ENCODE results near the gene ZBED3. TPM values are rescaled to one million over a fixed set of nuclear protein-coding genes. Genes with fewer than 3 reads are reported as not detected.
"Not testable (repeated sequence)": the region's sequence is repeated elsewhere in the genome, so short reads cannot be mapped to it uniquely, and the experiment has no call there.

Gene ZBED3, protein sequence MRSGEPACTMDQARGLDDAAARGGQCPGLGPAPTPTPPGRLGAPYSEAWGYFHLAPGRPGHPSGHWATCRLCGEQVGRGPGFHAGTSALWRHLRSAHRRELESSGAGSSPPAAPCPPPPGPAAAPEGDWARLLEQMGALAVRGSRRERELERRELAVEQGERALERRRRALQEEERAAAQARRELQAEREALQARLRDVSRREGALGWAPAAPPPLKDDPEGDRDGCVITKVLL
- 21.6 TPM for total RNA-seq
- long read RNA-seq, partial matches to known transcripts, result 0 of 4 reads
- long read RNA-seq, other reads (novel, unspliced or antisense), result 4 of 4 reads

DNA sequence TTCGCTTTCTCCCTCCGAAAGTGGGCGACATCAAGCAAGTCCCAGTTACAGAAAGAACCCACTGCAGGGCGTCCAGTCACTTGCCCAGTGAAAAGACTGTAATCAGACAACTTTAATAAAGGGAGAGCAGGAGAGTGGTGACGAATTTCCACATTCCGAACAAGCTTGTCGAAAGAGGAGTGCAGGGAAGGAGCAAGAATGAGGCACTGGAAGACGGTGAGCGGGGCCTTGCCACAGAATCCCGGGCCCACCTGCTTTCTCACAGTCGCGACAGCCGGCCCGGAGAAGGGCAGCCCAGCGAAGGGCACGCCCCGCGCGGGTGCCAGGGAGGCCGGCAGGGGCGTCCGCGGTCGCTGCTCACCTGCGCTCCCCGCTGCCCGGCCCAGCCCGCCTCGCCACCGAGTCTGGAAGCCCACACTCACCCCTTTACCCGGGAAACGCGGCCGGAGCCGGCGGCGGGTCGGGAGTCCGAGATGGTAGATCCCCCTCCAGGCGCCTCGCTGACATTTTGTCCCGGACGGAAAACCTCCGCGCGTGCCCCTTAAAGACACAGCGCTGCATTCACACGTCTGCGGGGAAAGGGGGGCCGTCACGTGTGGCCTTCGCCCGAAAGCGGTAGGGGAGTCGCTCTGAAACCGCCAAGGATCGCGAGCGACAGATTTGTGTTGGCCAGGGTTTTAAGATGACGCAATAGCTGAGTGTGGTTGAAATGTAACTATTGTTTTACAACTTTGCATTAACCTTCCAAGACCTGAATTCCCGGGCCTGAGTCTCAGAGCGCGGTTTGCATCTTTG, at the start of gene ZBED3:
ZBED3 (minus strand) TSS at position 597 of the 795 bp plus-strand sequence. CDS start 9,407 bp downstream, outside the sequence.
- no peak for DNase-seq (ENCODE audit: low spot score)

DNA sequence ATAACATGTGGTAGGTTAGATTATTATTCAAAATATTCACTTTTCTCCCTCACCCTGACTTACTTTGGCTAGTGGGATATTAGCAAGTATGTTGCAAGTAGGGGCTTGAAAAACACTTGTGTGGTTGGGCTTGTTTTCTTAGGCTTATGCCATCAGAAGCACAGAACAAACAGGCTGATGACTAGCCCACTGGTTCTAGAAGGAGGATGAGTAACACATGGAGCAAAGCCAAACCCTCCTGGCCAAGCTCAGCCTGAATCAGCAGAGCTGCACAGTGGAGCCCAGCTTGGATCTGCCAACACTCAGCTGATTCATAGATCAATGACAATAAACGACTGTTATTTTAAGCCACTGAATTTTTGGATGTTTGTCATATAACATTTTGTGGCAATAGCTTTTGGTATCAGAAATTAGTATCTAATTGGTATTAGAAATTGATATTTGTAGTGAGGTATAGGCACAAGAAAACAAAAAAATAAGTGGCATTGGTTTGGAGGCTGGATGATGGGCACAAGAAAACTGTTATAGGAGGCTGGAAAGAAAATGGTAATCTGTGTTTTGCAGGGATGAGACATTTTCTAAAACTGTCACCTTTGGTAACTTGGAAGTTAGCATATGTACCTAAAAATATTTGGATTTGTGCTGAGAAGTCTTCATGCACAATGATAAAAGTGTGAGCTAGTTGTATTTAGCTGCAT, 46.1 kb upstream of the ZBED3 start:
- no peak for DNase-seq (ENCODE audit: low spot score)

DNA sequence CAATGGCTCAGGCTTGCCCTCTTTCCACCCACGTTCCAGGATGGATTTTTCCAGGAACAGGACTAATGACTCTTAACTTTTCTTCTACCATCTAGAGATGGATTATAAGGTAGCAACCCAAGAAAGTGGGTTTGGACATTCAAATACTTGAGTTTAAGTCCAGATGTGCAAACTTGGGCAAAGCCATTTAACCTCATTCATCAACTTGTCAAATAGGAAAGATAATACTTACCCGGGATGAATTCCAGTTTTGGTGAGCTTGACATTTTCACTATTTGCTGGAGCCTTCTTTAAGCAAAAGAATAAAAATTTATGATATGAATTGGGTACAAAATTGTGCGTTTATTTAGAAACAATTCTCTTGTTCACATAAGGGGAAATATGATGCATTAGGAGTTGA, 44.3 kb upstream of the ZBED3 start:
- no peak for DNase-seq (ENCODE audit: low spot score)

DNA sequence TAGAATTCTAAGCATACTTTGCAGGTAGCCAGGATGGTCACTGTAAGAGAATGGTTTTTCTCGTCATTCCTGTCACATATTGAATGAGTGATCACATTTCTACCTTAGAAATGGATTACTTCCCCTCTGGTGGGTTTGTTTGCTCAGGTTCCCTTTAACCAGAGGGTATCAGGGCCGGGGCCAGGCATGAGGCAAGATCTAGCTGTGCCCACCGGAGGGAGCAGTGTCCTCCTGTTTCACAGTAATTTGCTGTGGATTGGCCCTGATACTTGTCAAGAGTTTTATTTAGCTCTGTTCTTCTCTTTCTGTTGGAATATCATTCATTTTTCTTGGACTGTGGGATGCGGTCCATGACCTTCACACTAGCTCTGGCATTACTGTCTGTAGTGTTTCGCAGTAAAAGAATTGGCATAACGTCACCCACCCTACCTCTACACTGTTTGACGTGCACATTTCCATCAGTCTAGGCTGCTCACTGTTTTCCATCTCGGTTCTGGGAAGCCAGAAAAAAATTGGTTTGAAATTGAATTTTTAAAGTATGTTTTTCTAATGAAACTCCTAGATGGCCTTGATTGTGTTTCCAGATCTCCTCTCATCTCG, 42.4 kb upstream of the ZBED3 start:
- no peak for DNase-seq (ENCODE audit: low spot score)

DNA sequence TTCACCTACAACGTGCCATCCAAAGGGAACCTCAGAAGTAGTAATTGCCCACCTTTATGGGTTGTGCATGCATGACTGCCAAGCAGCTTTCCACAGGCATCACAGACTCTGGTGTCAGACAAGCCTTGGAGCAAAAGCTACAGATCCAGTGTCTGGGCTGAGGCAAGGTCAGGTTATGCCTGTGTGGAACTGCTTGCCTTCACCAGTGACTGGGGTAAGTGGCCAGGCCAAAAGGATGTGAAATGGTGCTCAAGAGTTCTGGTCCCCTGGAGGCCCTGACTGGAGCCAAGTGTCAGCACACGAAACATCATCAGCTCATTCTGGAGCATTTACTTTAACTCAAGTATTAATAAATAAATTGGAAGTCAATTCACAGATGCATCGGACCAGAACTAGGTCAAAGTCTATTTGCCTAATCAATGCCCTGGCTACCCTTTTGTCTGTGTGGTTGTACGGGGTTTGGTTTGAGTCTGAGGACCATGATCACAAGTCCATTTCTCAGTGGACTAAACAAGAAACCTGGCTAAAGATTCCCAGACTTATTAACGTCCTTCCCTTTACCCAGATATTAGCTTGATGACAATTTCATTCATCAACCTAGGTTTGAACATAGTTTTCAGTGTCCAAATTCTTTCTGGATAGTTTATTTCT, 41.5 kb upstream of the ZBED3 start:
- no peak for DNase-seq (ENCODE audit: low spot score)

DNA sequence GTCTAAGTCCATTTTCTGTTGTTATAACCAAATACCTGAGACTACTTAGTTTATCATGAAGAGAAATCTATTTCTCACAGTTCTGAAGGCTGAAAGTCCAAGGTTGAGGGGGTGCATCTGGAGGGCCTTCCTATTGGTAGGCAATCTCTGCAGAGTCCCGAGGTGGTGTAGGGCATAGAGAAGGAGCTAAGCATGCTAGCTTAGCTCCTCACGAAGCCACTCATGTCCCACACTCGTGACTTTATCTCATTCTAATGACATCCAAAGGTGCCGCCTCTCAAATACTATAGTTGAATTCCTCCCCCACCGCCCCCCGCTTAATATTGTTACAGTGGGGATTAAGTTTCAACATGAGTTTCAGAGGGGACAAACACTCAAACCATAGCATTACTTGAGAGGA, 36.0 kb upstream of the ZBED3 start:
- DNase-seq (ENCODE audit: low spot score), result no peak

DNA sequence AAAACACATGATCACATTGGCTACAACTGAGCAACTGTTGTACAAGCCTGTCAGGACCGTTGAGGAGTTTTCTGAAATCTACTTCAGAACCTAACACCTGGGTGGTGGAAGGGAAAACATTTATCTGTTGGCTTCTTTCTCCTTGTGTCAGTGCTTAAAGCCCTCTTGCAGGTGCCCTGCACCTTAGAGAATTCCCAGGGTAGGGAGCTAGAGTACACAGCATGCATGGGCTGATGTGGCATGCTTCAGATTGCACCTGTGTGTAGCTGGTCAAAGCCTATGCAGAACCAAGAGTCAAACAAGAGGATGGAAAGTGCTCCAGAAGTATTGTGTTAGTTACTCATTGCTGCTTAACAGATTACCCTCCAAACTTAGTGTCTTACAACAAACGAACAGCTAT, 33.6 kb upstream of the ZBED3 start:
- DNase-seq (ENCODE audit: low spot score), result no peak

DNA sequence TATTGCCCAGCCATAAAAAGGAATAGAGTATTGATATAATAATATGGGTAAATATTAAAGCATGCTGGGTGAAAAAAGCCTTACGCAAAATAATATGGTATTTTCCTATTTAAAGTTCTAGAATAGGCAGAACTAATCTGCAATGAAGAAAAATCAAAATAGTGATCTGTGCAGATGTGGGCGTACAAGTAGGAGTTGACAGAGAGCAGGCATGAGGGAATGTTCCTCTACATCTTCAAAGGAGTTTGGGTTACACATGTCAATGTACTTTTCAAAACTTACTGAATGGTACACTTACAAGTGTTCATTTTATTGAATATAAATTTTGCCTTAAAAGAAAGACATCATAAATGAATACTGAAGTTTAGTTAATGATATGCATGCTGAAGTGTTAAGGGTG, 33.0 kb upstream of the ZBED3 start:
- no peak for DNase-seq (ENCODE audit: low spot score)

DNA sequence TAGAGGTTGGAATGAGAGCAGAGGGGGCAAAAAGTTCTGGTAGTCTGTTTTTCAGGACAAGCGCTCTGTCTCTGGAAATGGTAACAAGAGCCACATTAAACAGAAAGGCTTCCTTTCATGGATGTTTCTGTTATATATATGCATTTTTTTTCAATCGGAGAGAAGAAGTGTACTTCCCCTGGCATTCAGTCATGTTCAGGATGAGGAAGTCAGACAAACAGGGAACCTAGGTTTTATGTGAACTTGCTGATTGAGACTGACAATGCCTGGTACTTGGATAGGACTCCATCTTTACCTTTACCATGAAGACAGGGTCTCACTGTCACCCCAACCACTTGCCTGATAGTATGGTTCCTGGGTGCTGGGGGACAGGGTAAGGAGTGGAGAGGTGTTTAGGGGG, 30.1 kb upstream of the ZBED3 start:
- DNase-seq (ENCODE audit: low spot score), result no peak

DNA sequence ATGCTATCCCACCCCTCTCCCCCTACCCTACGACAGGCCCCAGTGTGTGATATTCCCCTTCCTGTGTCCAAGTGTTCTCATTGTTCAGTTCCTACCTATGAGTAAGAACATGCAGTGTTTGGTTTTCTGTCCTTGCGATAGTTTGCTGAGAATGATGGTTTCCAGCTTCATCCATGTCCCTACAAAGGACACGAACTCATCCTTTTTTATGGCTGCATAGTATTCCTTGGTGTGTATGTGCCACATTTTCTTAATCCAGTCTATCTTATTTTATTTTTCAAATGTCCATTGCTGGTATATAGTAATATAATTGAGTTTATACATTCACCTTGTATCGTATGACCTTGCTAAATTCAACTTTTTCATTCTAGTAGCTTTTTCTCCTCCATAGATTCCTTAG, 19.9 kb upstream of the ZBED3 start:
- not testable (repeated sequence) for DNase-seq (ENCODE audit: low spot score)

DNA sequence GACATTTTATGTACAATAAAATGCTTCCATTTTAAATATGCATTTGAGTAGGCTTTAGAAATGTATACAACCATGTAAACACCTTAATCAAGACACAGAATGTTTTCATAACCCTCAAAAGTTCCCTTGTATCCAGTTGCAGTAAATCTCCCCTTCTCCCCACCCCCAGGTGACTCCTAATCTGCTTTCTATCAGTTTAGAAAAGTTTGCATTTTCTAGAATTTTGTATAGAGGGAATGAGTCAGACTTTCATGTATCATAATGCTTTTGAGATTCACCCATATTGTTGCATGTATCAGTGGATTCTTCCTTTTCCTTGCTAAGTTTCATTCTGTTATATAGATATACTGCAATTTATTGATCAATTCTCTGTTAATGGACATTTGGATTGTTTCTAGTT, 17.7 kb upstream of the ZBED3 start:
- DNase-seq (ENCODE audit: low spot score), result no peak

DNA sequence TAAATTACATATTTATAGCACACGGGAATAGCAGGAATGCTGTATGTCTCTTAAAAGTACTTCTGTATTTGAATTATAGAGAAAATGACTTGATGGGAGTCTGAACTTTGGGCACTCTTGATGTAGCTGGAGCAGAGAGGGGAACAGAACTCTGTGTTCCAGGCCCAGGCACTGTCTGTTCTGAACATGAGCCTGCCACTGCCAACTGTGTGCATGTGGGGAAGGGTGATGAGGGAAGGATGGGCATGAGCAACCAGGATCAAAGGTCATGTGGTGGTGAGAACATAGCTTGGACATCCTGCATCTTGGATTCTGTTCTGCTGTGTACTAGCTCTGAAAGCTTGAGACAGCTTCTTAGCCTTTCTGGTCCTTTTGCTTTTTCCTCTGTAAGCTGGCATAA, 16.4 kb upstream of the ZBED3 start:
- DNase-seq (ENCODE audit: low spot score), result no peak

DNA sequence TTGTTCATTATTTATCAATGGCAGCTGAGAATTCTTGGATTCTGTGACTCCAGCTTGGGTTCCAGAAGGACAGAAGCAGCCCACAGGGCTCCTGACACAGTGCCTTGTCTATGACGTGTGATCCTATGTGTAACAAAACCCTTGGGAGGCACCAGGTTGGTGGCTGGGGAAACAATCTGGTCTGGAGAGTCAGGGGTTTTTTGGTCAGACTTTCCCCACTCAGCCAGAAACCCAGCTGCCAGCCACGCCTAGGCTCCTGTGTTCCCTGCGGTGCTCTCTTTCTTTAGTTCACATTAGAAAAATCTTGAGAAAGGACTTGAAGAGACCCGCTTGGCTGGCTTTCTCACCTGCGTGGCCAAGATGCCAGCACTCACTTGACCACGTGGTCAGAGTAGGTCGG, 15.5 kb upstream of the ZBED3 start:
- DNase-seq (ENCODE audit: low spot score), result no peak

DNA sequence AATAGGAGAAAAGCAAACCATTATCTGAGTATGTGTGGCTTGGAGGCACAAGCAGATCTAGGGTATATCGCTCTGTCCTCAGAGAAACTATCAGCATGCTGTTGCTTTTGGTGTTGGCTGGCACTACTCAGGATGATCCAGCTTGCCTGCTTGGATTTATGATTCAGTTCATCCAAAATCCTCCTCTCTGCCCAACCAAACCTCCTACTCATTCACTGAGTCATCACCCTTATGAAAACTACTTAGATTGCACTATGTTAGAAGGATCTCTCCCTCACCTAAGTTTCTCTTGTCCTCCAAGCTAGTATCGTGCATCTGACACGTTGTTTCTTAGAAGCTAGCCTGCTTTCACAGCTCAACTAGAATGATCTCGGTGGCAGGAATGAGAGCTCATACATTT, 14.2 kb upstream of the ZBED3 start:
- no peak for DNase-seq (ENCODE audit: low spot score)

DNA sequence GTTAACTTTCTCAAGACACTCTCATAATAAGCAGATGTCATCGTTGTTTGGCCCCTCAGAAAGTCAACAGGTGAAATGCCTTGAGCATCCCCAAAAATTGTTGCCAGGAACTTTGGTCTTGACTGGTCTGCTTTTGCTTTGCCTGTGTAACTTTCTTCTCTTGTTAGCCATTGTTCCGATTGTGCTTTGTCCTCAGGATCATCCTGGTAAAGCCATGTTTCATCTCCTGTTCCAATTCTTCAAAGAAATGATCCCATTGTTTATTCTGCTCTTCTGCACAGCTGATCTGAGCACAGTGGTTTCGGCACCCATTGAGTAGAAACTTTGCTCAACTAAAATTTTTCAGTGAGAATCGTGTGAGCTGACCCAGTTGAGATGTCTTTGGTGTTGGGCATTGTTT, 8.1 kb upstream of the ZBED3 start:
- DNase-seq (ENCODE audit: low spot score), result no peak

DNA sequence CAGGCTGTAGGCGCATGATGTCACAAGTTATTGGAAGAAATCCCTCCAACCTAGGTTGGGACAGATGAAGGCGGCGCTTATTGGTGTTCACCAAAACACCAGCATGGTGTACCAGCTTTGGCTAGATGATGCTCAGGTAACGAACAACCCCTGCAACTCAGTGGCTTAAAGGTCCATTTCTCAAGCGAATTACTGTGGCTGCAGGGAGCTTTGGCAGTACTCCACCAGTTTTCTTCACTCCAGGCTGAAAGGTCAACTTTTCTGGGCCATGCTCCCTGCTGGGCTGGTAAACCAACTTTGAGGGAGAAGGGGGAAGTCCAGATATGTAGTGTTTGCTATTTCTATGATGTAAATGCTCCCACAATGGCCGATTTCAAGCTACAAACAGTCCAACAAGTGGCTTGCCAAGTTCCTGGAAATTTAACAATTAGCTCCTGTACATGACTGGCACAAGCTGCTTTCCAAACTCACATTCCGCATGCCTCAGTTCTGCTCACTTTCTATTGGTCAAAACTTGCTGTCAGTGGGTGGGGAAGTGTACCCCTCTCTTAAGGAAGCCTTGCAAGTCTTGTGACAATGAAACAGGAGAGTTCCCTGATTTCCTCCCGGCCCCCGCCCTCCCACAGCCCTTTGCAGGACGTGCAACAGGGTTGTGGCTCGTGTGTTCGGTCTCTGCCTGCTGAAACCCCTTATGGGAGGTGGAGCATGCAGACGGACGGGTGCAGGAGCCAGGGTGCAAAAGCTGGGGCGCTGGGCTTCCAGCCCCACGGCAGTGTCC, 588 bp upstream of the ZBED3 start:
- no peak for DNase-seq (ENCODE audit: low spot score)

DNA sequence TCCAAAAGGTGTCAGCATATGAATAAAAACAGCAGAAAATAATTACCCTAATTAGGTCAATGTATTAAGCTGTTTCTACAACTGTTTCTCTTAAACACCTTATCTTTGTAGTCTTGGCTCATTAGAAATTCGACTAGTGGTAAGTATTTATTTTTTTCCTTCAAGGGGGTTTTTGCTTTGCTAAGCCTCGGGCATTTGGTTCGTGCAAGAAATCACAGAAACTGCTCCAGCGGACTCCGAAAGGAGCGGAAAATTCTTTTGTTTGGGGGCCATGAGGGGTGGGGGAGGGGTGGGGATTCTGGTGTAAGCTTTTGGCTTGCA, 757 bp downstream of the ZBED3 start:
- DNase-seq (ENCODE audit: low spot score), result no peak

DNA sequence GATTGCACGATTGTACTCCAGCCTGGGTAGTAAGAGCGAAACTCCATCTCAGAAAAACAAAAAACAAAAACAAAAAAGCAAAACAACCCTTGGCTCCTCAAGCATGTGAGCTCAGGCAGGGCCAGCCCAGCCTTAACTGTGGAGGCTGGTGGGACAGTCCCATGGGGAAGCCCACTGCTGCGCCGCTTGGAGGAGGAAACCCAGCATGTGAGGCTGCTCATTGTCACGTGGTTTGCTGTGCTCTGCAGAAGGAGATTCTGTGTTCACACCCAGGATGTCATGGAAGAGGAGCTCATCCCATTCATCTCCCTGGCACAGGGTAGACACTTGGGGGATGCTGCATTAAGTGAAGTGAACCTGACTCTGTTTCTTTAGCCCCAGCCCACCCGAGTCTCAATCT, 4.0 kb downstream of the ZBED3 start:
- DNase-seq (ENCODE audit: low spot score), result no peak

DNA sequence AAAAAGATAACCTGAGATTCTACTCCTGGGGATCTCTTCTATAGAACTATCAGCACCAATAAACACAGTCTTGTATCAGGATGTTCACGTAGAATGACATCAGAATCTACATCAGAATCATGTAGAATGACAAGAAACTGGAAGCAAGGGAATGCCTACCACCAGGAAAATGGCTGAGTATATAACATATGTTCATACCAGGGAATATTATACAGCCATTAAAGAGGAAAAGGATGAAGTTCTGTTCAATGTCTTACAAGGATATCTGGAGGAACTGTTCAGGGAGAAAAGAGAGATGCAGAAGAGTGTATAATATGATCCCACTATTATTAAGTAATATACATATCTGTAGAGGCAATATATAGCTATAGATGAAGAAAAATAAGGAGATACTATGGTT, 4.8 kb downstream of the ZBED3 start:
- no peak for DNase-seq (ENCODE audit: low spot score)

DNA sequence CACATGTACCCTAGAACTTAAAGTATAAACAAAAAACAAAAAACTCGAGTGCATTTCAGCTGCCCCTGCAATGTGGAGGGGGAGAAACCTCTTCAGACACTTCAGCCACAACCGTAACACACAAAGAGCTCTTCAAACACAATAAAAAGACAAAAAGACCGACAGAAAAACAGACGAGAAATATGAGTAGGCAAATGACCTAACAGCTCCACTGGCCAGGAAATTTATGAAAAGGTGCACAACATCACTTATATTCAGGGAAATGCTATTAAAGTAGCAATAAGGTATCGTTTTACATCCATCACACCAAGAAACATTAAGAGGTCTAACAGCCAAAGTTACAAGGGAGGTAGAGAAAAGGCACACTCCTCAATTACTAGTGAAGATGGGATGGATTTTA, 6.2 kb downstream of the ZBED3 start:
- no peak for DNase-seq (ENCODE audit: low spot score)

DNA sequence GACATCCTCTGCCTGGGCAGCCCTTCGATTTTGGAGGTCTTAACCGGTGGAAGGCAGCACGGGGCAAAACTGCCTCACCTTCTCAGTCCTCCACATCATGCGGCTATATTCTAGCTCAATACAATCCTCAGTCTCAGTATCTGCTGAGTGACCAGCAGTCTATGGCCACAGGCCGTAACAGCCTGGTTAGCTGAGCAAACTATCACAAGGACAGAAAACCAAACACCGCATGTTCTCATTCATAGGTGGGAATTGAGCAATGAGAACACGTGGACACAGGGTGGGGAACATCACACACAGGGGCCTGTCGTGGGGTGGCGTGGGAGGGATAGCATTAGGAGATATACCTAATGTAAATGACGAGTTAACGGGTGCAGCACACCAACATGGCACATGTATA, 6.6 kb downstream of the ZBED3 start:
- not testable (repeated sequence) for DNase-seq (ENCODE audit: low spot score)
